HCT116 (cell line): ENCODE data around the gene PIP4P1.

Experiments
- CBX3 ChIP-seq: IDR thresholded peaks from 2 replicates; pipeline ENCODE4 v1.6.1; 2012; ENCODE audit warnings: low read depth
- CTCF ChIP-seq, 3 experiments: fragments of 200-600 bp in 1 of 3; sonication (generic) in 1 of 3; IDR thresholded peaks in 2 of 3; conservative IDR thresholded peaks in 1 of 3; 2 replicates each; pipeline ENCODE4 v1.5.1; 2012 to 2017; ENCODE audit warnings: low read depth in 2 of 3, low read length in 2 of 3, antibody characterized with exemption in 1 of 3, borderline replicate concordance in 1 of 3, control low read depth in 1 of 3, mild to moderate bottlenecking in 1 of 3, mixed read lengths in 1 of 3, mixed run types in 1 of 3, moderate library complexity in 1 of 3; ENCODE audit not compliant: insufficient read depth in 1 of 3
- ELF1 ChIP-seq: IDR thresholded peaks from 2 replicates; pipeline ENCODE4 v1.6.1; 2012; ENCODE audit warnings: low read depth, borderline replicate concordance
- EZH2 ChIP-seq: fragments of 200-600 bp; sonication (generic); IDR thresholded peaks from 2 replicates; pipeline ENCODE4 v1.6.1; 2017; ENCODE audit warnings: antibody characterized with exemption, mixed run types
- JUND ChIP-seq: IDR thresholded peaks from 2 replicates; pipeline ENCODE4 v1.6.1; 2012
- MAX ChIP-seq: IDR thresholded peaks from 2 replicates; pipeline ENCODE4 v1.6.1; 2012
- POLR2A ChIP-seq: IDR thresholded peaks from 2 replicates; pipeline ENCODE4 v1.7.0; 2011; ENCODE audit warnings: borderline replicate concordance; ENCODE audit not compliant: insufficient read depth, insufficient read length; ENCODE audit errors: extremely low read depth
- POLR2AphosphoS5 ChIP-seq: IDR thresholded peaks from 2 replicates; pipeline ENCODE4 v1.6.1; 2011; ENCODE audit warnings: mild to moderate bottlenecking, low read depth, low read length, moderate library complexity
- RAD21 ChIP-seq: IDR thresholded peaks from 2 replicates; pipeline ENCODE4 v1.6.1; 2012; ENCODE audit warnings: low read depth, mild to moderate bottlenecking
- REST ChIP-seq: IDR thresholded peaks from 2 replicates; pipeline ENCODE4 v1.6.1; 2012; ENCODE audit warnings: low read depth
- SIN3A ChIP-seq: IDR thresholded peaks from 2 replicates; pipeline ENCODE4 v1.6.1; 2012; ENCODE audit warnings: low read depth
- SP1 ChIP-seq: IDR thresholded peaks from 2 replicates; pipeline ENCODE4 v1.6.1; 2012; ENCODE audit warnings: low read depth
- SRF ChIP-seq: IDR thresholded peaks from 2 replicates; pipeline ENCODE4 v1.6.1; 2012; ENCODE audit warnings: low read depth
- ZBTB33 ChIP-seq: IDR thresholded peaks from 2 replicates; pipeline ENCODE4 v1.6.1; 2011; ENCODE audit warnings: mild to moderate bottlenecking, low read length, moderate library complexity; ENCODE audit not compliant: insufficient replicate concordance; ENCODE audit errors: extremely low read depth

GRCh38 chr14:20469890-20470602 is 8.8 kb upstream of the PIP4P1 start:
- TF ChIP-seq CTCF (IDR thresholded peaks at IDR 0.05 in 2 of 3, conservative IDR thresholded peaks at IDR 0.05 in 1 of 3; ENCODE audit: borderline replicate concordance in 1 of 3, insufficient read depth in 1 of 3, low read depth in 2 of 3, low read length in 2 of 3), result no peak
- no peak for TF ChIP-seq REST
- TF ChIP-seq SP1, result no peak
- no peak for TF ChIP-seq SIN3A
- TF ChIP-seq EZH2, result no peak
- 0 out of 2 replicates have a peak, but pooled peaks have one; percentile 2 for TF ChIP-seq RAD21
- TF ChIP-seq ZBTB33, result no peak
- TF ChIP-seq POLR2A, result no peak
- no peak for TF ChIP-seq SRF
- peak; percentile 45 for TF ChIP-seq MAX
- no peak for TF ChIP-seq JUND
- TF ChIP-seq POLR2AphosphoS5, result peak; percentile 27; the same call in 1 of the 2 replicates
- TF ChIP-seq ELF1, result no peak; the same call in none of the 2 replicates
- no peak for TF ChIP-seq CBX3
